HG02973 (cell line): ENCODE results near the gene CHDH.

Experiments used
- ATAC-seq: cut with Tn5 transposase; IDR thresholded peaks from one replicate; pipeline ENCODE4 v1.9.1; 2021; ENCODE audit warnings: moderate library complexity; ENCODE audit not compliant: unreplicated experiment

The CHDH gene

GRCh38 chr3:53794597-53794996, 51.6 kb downstream of the CHDH start:
- no peak for ATAC-seq

GRCh38 chr3:53792866-53793265, 53.4 kb downstream of the CHDH start:
- ATAC-seq, result no peak

- ATAC-seq, result no peak
Observed at GRCh38 chr3:53791317-53791716, 54.9 kb downstream of the CHDH start.

DNA sequence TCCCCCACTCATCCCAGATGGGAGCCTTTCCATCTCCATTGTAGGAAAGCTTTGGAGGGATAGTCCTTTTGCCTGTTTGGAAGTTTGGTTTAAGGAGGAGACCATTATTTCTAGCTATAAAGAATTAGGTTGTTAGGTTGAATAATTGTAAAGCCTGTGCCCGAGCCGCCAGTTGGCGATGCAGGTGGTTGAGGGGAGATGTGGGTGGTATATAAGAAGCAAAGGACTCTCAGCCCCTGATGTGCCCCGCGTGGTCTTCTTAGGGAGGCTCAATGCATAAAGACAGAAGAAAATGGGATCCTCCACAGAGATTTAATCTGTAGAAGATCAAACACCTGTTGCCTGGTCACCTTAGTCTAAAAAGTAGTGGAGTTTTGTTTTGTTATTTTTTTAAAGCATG, 55.7 kb downstream of the CHDH start:
- no peak for ATAC-seq

DNA sequence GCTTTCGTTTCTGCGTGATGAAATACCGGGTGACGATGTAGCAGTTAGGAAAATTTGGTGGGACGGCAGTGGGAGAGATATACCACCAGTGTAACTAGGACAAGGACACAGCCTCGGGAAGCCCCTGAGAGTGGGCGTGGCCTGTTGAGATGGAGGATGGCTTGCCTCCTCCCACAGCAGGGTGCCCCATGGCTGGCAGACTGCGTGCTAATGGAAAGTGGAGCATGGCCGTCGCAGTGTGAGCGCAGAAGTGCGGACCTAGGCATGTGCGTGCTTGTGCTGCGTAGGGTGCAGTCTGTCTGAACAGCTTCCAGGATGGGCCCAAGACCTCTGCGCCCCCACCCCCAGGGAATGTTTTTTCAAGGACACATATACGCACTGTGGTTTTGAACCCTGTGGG, 56.8 kb downstream of the CHDH start:
- no peak for ATAC-seq

GRCh38 chr3:53788038-53788437, 58.2 kb downstream of the CHDH start:
- no peak for ATAC-seq

- no peak for ATAC-seq
Observed at GRCh38 chr3:53787016-53787415, 59.2 kb downstream of the CHDH start.

- no peak for ATAC-seq
Observed at GRCh38 chr3:53780806-53781205, 65.4 kb downstream of the CHDH start.

GRCh38 chr3:53780171-53780570, 66.0 kb downstream of the CHDH start:
- no peak for ATAC-seq

GRCh38 chr3:53778153-53778552, 68.1 kb downstream of the CHDH start:
- ATAC-seq, result no peak

- no peak for ATAC-seq
Observed at GRCh38 chr3:53777468-53777867, 68.8 kb downstream of the CHDH start.

DNA sequence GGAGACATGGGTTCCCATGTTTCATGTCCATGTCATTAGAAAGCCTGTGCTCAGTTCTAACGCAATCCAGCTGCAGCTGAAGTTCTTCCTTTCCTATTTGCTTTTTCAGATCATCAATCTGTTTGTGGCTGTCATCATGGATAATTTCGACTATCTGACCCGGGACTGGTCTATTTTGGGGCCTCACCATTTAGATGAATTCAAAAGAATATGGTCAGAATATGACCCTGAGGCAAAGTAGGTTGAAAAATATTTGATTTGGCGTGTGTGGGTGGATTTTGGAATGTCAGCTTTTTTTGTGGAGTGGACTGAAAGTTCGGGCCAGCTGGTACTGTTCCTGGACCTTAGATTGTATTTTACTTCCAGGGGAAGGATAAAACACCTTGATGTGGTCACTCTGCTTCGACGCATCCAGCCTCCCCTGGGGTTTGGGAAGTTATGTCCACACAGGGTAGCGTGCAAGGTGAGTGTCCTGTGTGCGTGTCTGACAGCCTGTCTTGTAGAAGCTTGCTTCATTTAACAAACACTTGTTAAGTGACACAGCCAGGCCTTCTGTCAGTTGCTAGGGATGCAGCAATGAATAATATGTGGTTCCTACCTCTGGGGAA, 69.6 kb downstream of the CHDH start:
- no peak for ATAC-seq

- ATAC-seq, result no peak
Observed at GRCh38 chr3:53775834-53776251, 70.4 kb downstream of the CHDH start.

DNA sequence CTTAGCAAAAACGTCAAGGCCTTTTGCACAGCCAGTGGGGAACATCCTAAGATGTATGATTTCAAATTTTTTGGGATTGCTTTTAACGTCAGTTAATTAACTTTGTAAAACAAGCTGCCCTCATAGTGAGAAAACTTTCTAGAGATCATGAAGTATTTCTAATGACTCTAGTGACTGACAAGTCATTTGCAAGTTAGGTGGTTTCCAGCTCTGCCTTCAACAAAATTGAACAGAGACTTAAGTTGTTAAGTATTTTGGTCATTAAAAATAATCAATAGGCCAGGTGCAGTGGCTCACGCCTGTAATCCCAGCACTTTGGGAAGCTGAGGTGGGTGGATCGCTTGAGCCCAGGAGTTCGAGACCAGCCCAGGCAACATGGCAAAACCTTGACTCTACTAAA, 71.2 kb downstream of the CHDH start:
- no peak for ATAC-seq

GRCh38 chr3:53774414-53774813, 71.8 kb downstream of the CHDH start:
- ATAC-seq, result no peak

GRCh38 chr3:53773611-53774368, 72.4 kb downstream of the CHDH start:
- peak; percentile 65 for ATAC-seq

- ATAC-seq, result no peak
Observed at GRCh38 chr3:53773021-53773436, 73.2 kb downstream of the CHDH start.

GRCh38 chr3:53772562-53772961, 73.7 kb downstream of the CHDH start:
- ATAC-seq, result no peak

DNA sequence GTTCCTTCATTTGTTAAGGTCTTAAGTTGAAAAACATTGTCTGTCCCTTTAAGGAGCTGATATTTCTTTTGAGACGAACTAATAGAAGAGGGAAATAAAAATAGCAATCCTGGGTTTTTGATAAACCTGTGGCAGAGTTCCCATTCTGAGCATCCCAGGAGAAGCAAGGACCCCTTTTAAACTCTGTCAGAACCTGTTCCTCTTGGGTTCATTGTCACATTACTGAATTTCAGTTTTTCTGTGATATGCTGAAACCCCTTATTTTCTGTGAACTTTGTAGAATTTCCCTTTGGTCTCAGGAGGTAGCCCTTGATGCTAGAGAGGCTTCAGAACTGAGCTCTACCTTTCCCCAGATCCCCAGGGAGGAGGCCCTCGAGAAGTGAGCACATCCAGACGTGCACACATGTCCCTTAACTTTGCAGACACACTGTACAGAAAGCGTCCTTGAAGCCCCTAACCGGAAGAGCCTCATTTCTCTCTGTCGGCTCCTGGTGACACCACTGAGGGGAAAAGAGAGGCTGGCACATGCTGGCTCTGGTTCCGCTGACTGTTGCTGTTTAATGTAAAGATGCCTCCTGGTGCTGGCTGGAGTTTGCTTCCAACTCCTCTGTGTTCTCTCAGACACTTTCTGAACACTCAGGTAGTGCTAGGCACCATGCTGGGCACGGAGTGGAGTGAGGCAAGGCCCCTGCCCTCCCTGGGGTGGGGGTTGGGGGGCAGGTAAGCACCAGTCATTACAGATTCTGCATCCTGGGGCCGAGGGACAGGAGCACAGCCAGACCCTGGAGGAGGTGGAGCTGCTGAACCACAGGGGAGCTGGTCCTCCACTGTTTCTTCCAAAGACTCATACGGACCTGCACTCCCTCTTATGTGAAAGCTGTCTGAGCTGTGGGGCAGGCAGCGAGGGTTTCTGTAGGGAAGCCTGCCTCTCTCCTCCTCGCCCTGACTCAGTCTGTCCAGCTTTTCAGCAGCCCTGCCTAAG, 77.5 kb downstream of the CHDH start:
- no peak for ATAC-seq

DNA sequence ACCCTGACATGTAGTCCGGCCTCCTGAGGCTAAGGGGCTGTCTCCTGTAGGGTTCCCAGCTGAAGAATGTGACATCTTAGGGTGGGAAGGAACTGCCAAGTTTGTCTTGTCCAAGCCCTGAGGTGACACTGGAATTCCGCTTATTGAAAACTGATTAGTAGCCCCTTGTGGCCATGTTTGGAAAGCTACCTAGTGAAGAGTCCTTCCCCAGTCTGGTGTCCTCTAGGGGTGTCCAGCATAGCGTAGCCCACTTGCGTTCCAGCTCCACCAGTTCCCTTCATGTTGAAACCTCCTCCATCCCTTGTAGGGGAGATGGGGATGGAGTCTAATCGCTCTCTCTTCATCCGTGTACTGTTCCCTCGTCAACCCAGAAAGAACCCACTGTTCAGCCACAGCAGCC, 79.5 kb downstream of the CHDH start:
- ATAC-seq, result no peak

- ATAC-seq, result no peak
Observed at GRCh38 chr3:53765753-53766152, 80.5 kb downstream of the CHDH start.
